NCI-H82 (cell line): ENCODE data around the gene HERPUD2.
A peak's percentile ranks its signal among the peaks of the same experiment; 100 is the strongest.
"Not testable (repeated sequence)": the region's sequence is repeated elsewhere in the genome, so short reads cannot be mapped to it uniquely, and the experiment has no call there.

Experiments used
- DNase-seq: peaks from one replicate; lab custom pipeline; 2025; lab: John Stamatoyannopoulos, UW

HERPUD2 gene

GRCh38 chr7:35714407-35714806 lies 19.5 kb upstream of the HERPUD2 start:
- no peak for DNase-seq

GRCh38 chr7:35712563-35713226 lies 17.8 kb upstream of the HERPUD2 start:
- DNase-seq = no peak

DNA sequence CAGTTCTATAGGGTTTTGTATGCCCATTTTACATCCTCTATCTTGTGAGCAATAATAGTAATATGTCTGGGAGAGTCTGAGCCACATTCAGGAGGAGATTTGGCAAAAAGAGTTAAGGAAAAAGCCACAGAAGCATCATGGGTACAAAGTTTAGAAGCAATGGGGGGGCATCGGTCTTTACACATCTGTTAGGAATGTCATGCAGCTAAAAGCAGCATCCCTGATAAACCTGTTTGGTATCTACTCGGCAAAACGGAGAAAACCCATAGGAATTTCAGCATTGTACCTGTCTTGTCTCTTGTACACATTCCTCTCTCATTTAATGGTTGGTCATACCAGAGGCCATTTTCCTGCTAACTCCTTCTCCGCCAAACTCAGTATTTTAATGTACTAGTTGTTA lies 12.5 kb upstream of the HERPUD2 start:
- no peak for DNase-seq

GRCh38 chr7:35705932-35706461 lies 11.1 kb upstream of the HERPUD2 start:
- no peak for DNase-seq

DNA sequence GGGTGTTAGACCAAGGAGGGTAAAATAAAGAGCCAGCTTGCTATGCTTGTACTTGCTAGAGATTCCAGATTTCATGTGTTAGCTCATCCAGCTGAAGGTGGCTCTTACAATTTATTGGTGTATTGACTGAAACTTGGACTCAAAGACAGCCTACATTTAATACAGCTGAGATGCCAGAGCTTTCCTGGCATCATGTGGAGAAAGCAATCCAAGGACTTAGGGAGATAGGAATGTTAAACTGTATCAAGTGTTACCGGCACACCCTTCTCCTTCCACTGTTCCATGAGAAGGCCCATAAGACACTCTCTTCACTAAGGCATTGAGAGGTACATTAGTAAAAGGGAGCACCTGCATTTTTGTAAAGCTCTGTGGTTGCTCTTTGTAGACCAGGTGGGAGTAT lies 9.3 kb upstream of the HERPUD2 start:
- no peak for DNase-seq

DNA sequence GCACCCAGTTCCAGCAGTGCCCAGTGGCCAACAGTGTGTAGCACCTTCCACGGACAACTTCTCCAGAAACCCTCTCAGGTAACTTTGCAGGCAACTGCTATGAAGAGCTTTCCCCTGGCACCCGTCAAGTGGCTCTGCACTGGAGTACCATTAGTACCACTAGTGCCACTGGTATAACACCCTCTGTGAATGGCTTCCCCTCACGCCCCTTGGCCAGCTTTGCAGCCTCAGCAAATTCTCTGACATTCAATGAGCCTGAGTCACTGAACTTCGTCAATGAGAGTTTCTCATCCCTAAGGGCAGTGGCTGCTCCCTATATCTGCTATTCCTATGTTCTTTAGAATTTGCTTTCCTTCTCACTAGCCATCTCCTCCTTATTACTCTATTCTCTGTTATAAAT lies 7.6 kb upstream of the HERPUD2 start:
- DNase-seq = no peak

GRCh38 chr7:35701287-35701900 lies 6.5 kb upstream of the HERPUD2 start:
- DNase-seq = no peak

DNA sequence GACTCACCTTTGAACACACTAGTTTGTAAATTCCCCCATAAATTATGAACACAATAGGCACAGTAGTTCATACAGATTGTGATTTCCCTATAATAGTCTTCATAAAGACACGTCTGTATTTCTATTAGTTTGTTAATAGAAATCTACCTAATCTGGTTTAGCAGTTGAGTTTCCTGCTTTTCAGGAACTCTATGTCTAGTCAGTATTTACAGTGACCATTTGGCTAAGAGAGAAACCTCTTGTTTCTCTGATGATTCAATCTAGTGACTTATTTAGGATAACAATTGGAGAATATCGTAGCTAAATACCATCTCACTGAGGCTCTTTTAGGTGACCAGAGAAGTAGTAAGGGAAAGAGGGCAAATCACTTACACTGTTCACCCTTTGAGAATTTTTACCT lies 5.9 kb upstream of the HERPUD2 start:
- no peak for DNase-seq

DNA sequence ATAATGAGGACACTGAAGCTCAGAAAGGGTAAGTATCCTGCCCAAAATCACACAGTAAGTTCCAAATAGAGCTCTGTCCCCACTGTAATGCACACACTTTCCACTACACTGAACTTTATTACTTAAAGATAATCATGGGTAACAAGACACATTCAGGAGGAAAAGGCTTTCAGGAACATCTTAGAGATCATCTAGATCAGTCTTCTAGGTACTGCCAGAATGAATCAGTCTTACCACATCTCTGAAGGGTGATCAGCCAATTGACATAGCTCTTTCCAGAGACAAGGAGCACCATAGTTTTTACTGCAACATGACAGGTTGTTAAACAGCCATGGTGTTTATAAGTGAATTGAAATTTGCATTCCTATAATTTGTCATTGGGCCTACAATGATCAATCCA lies 5.4 kb upstream of the HERPUD2 start:
- DNase-seq = no peak

- DNase-seq = no peak
Measured at GRCh38 chr7:35699796-35700305, 4.9 kb upstream of the HERPUD2 start.

- not testable (repeated sequence) for DNase-seq
Measured at GRCh38 chr7:35698382-35698781, 3.4 kb upstream of the HERPUD2 start.

DNA sequence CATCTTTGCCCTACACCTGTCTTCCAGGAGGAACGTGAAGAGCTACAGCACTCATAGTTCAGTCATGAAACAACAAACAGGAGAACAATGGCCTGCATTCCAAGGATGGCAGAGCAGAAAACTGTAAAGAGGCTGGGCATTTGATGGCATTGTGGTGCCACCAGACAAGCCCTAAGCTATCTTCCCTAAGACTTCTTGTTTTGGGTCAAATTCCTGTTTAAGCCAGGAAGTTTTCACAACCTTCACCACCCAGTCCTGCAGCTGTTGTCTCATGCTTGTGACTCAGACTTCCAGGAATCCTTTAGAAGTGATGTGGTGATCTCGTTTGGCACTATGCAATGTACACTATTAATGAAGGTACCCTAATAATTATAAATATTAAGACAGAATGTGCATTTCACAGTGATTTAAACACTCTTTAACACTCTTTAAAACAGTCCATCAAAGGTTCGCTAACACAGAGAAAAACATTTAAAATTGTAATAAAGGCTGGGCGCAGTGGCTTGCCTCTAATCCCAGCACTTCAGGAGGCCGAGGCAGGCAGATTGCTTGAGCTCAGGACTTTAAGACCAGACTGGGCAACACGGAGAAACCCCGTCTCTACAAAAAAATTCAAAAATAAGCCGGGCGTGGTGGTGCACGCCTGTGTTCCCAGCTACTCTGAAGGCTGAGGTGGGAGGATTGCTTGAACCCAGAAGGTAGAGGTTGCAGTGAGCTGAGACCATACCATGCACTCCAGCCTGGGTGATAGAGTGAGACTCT lies 2.7 kb upstream of the HERPUD2 start:
- no peak for DNase-seq

GRCh38 chr7:35695987-35696386 lies 1.1 kb upstream of the HERPUD2 start:
- DNase-seq = no peak

GRCh38 chr7:35695473-35695850 lies 527 bp upstream of the HERPUD2 start:
- DNase-seq = no peak

DNA sequence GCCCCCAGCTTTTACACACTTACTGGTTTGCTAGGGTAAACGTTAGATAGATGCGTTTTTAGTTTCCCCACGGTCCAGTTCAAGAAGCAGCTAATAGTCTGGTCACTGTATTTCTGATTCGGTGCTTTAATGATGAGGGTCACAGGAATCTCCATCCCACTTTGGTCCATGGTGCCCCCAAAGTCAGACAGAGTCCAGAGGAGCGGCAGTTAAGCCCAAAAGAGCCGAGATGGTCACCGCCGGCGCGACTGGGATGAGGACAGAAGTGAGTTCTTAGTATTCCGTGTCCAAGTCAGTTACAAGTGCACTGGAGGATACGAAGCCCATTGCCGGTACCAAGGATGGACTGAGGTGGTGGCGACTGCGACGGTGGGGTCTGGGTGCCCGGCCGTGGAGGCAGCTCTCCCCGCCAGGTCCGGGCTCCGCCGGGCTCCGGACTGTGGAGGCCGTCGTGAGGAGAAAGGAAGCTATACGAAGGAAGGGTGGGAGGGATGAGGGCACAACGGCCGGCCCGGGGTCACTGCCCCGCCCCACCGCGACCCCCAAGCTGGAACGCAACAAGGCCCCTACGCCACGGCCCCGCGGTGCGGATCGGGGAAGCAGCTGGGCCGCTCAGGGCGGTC lies 663 bp downstream of the HERPUD2 start:
- DNase-seq = peak; percentile 46

GRCh38 chr7:35691827-35692307 lies 3.1 kb downstream of the HERPUD2 start:
- no peak for DNase-seq

- peak; percentile 26 for DNase-seq
Measured at GRCh38 chr7:35691366-35691765, 3.6 kb downstream of the HERPUD2 start.

GRCh38 chr7:35690614-35691013 lies 4.3 kb downstream of the HERPUD2 start:
- DNase-seq = not testable (repeated sequence)

- DNase-seq = no peak
Measured at GRCh38 chr7:35685781-35686180, 9.2 kb downstream of the HERPUD2 start.

DNA sequence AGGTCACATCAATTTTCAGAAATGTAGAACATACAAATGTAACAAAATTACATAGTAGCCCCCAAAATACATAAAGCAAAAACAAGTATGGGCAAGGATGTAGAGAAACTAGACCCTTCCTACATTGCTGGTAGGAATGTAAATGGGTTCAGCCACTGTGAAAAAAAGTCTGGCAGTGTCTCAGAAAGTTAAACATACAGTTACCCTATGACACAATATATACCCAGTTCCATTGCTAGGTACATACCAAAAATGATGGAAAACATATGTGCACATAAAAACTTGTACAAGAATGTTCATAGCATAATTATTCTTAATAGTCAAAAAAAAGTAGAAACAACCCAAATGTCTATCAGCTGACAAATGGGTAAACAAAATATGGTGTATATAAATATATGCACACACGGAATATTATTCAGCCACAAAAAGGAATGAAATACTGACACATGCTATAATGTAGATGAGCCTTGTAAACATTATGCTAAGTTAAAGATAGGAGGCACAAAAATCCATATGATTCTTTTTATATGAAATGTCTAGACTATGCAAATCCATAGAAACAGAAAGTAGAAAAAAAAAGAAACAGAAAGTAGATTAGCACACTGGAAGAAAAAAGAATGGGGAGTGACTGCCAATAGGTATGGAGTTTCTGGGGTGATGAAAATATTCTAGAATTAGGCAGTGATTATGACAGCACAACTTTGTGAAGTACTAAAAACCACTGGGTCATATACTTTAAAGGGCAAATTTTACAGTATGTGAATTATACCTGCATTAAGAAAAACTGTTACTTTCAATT lies 13.5 kb downstream of the HERPUD2 start:
- DNase-seq = no peak

DNA sequence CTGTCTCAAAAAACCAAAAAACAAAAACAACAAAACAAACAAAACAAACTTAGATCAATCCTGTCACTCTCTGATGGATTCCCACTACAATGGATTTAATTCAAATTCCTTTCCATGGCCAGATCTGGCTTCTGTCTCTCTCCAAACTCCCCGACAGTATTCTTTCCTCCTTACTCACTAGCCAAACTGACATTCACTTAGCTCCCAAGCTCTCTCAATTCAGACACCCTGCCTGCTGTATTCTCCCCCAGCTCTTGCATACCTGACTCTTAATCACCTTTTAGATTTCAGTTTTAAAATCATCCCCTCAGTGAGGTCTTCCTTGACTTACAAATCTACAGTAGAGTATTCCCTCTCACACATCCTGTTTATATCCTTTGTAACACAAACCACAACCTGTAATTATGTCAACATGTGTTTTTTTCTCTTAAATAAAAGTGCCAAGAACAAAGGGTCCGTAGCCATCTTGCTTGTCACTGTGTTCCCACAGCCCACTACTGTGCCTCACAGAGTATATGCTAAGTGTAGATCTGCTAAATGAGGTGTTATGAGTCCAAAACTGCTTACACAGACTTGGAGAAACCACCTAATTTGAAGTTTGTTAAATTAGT lies 14.4 kb downstream of the HERPUD2 start:
- DNase-seq = no peak
